Measurements from ENCODE around the gene NQO2.

Gene NQO2

DNA sequence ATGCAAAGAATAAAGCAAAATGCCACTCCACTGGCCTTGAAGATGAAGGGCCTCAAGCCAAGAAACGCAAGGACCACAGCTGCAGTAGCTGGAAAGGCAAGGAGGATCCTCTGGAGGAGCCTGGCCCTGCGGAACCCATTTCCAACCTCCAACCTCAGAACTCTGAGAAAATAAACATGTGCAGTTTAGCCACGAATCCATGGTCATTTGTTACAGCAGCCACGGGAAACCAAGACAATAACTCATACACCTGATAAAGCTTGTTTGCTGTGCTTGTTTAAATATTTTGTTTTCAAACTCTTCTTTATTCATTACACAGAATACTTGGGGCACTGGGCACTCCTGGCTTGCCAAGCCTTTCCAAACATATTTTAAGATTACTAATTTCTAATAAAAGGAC lies 38.8 kb upstream of the NQO2 start:
- TF ChIP-seq CTCF (IDR thresholded peaks at IDR 0.05; ENCODE audit: low read depth, low read length) = no peak
- no peaks in the 10 kb centered on the region for H3K36me3 ChIP-seq
- H3K27ac ChIP-seq = no peak overlapping the region
- H3K27me3 ChIP-seq (ENCODE audit: insufficient read depth, low read depth, severe bottlenecking) = no peaks in the 10 kb centered on the region
- no peak for DNase-seq
- H3K9me3 ChIP-seq (ENCODE audit: severe bottlenecking) = no peaks in the 10 kb centered on the region
- no peak overlapping the region for H3K4me3 ChIP-seq (ENCODE audit: low read depth, low read length)

DNA sequence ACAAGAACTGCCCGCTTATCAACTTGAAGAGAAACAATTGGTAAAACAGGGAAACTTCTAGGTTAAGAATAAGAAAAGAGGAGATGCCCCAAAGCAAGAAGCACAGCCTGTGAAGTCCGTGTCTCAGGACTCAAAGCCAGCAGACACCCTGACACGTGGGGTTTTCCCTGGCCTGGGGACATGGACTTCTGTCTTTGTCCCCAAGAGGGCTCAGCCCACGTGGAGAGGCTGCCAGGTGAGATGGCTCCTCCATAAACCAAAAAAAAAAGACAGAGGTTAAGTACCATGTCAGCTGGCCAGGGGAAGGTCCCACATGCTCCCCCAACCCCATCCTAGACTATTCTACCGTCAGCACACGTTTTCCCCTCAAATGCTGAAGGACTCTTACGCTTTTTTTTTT lies 38.2 kb upstream of the NQO2 start:
- Histone ChIP-seq H3K4me3 (ENCODE audit: low read depth, low read length) (no peak overlapping the region), H3K36me3 (no peaks in the 10 kb centered on the region), H3K9me3 (ENCODE audit: severe bottlenecking) (no peaks in the 10 kb centered on the region), H3K27ac (no peak overlapping the region), H3K27me3 (ENCODE audit: insufficient read depth, low read depth, severe bottlenecking) (no peaks in the 10 kb centered on the region)
- no peak for TF ChIP-seq CTCF (IDR thresholded peaks at IDR 0.05; ENCODE audit: low read depth, low read length)
- DNase-seq = no peak

DNA sequence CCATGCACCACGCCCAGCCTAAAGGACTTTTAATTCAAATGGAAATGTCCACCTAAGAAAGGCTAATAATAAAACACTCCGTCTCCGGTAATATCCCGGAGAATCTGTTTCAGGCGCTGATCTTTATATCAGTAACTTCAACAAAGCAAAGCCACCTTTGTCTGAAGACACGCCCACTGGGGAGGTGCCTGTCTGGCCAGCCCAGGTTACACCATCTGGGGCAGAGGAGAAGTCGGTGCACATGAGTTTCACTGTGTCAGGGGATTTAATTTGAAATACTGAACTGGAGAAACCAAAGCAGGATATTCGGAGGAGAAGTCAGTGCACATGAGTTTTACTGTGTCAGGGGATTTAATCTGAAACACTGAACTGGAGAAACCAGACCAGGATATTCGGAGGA lies 37.7 kb upstream of the NQO2 start:
- Histone ChIP-seq H3K36me3 (no peaks in the 10 kb centered on the region), H3K27ac (no peak overlapping the region), H3K9me3 (ENCODE audit: severe bottlenecking) (no peaks in the 10 kb centered on the region), H3K4me3 (ENCODE audit: low read depth, low read length) (no peak overlapping the region), H3K27me3 (ENCODE audit: insufficient read depth, low read depth, severe bottlenecking) (no peaks in the 10 kb centered on the region)
- DNase-seq = peak; percentile 79
- no peak for TF ChIP-seq CTCF (IDR thresholded peaks at IDR 0.05; ENCODE audit: low read depth, low read length)

GRCh38 chr6:2962636-2963035 lies 37.1 kb upstream of the NQO2 start:
- no peaks in the 10 kb centered on the region for H3K27me3 ChIP-seq (ENCODE audit: insufficient read depth, low read depth, severe bottlenecking)
- no peak for DNase-seq
- no peak overlapping the region for H3K27ac ChIP-seq
- H3K9me3 ChIP-seq (ENCODE audit: severe bottlenecking) = no peaks in the 10 kb centered on the region
- no peak for TF ChIP-seq CTCF (IDR thresholded peaks at IDR 0.05; ENCODE audit: low read depth, low read length)
- no peaks in the 10 kb centered on the region for H3K36me3 ChIP-seq
- H3K4me3 ChIP-seq (ENCODE audit: low read depth, low read length) = no peak overlapping the region

DNA sequence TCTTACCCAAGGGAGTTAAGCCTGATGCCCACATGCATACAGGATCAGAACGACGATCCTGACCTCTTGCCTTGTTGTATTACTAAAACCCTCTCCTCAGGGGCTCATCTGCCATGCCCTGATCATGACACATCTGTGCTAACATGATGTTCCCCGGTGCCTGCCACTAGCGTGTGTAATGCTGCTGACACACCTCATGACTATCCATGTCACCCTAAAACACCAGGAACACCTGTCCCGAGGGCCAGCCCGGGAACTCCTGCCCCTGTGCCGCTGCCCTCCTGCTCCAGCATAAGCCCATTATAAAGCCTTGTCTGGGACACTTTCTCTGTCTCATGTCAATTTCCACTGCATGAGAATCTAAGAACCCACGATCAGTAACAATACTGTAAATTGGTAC lies 35.9 kb upstream of the NQO2 start:
- Histone ChIP-seq H3K9me3 (ENCODE audit: severe bottlenecking) (no peaks in the 10 kb centered on the region), H3K36me3 (no peaks in the 10 kb centered on the region), H3K27ac (no peak overlapping the region), H3K27me3 (ENCODE audit: insufficient read depth, low read depth, severe bottlenecking) (no peaks in the 10 kb centered on the region), H3K4me3 (ENCODE audit: low read depth, low read length) (no peak overlapping the region)
- TF ChIP-seq CTCF (IDR thresholded peaks at IDR 0.05; ENCODE audit: low read depth, low read length) = no peak
- DNase-seq = no peak

- TF ChIP-seq CTCF (IDR thresholded peaks at IDR 0.05; ENCODE audit: low read depth, low read length) = no peak
- no peak overlapping the region for H3K4me3 ChIP-seq (ENCODE audit: low read depth, low read length)
- H3K9me3 ChIP-seq (ENCODE audit: severe bottlenecking) = no peaks in the 10 kb centered on the region
- no peaks in the 10 kb centered on the region for H3K36me3 ChIP-seq
- no peak overlapping the region for H3K27ac ChIP-seq
- no peaks in the 10 kb centered on the region for H3K27me3 ChIP-seq (ENCODE audit: insufficient read depth, low read depth, severe bottlenecking)
- DNase-seq = no peak
Observed at GRCh38 chr6:2964793-2965505, 34.7 kb upstream of the NQO2 start.
